ENCODE results near the gene RPSA. TPM values are rescaled to one million over a fixed set of nuclear protein-coding genes. Genes with fewer than 3 reads are reported as not detected.

RPSA gene
- total and polyA plus RNA-seq, 4 donors = 657 to 1,968 (median 1,258) TPM

- Histone ChIP-seq H3K4me3 (no peak overlapping the region), H3K9ac (ENCODE audit: insufficient read depth in 1 of 2, low read length in 2 of 2) (no peak overlapping the region), H3K4me1 (ENCODE audit: control insufficient read depth in 5 of 5, insufficient read depth in 5 of 5, low read length in 5 of 5) (peaks cover 0 to 2% (median 0%) of the 10 kb centered on the region in 5 donors), H3K27me3 (ENCODE audit: control insufficient read depth in 3 of 3, insufficient read depth in 3 of 3, low read length in 2 of 3) (no peaks in the 10 kb centered on the region), H3K36me3 (ENCODE audit: control insufficient read depth in 4 of 4, insufficient read depth in 4 of 4, low read length in 4 of 4) (no peaks in the 10 kb centered on the region), H3K27ac (ENCODE audit: low read depth in 1 of 2, low read length in 1 of 2) (no peak overlapping the region), H3K9me3 (ENCODE audit: control insufficient read depth in 4 of 4, insufficient read depth in 3 of 4, low read length in 3 of 4) (no peaks in the 10 kb centered on the region)
- no peak for DNase-seq
- WGBS, 2 donors = 82 to 91% methylated on average over 2 of the region's 2 CpGs
- TF ChIP-seq CTCF (IDR thresholded peaks at IDR 0.05; ENCODE audit: control extremely low read depth, extremely low read depth) = no peak
- ATAC-seq (ENCODE audit: insufficient read depth, low FRiP score) = no peak
These were observed 14.0 kb downstream of the RPSA start for GRCh38 chr3:39420543-39420942.

GRCh38 chr3:39423436-39423970, 17.0 kb downstream of the RPSA start:
- no peaks in the 10 kb centered on the region for H3K36me3 ChIP-seq (ENCODE audit: control insufficient read depth in 4 of 4, insufficient read depth in 4 of 4, low read length in 4 of 4)
- no peaks in the 10 kb centered on the region for H3K27me3 ChIP-seq (ENCODE audit: control insufficient read depth in 3 of 3, insufficient read depth in 3 of 3, low read length in 2 of 3)
- H3K9ac ChIP-seq (ENCODE audit: insufficient read depth in 1 of 2, low read length in 2 of 2) = no peak overlapping the region
- no peak for TF ChIP-seq CTCF (IDR thresholded peaks at IDR 0.05; ENCODE audit: control extremely low read depth, extremely low read depth)
- no peak overlapping the region for H3K27ac ChIP-seq (ENCODE audit: low read depth in 1 of 2, low read length in 1 of 2)
- no peaks in the 10 kb centered on the region for H3K9me3 ChIP-seq (ENCODE audit: control insufficient read depth in 4 of 4, insufficient read depth in 3 of 4, low read length in 3 of 4)
- DNase-seq (no peak), ATAC-seq (ENCODE audit: insufficient read depth, low FRiP score) (no peak)
- no peak overlapping the region for H3K4me3 ChIP-seq
- WGBS, 2 donors = 83 to 93% methylated on average over 1 of the region's 1 CpG
- no peaks in the 10 kb centered on the region for H3K4me1 ChIP-seq (ENCODE audit: control insufficient read depth in 5 of 5, insufficient read depth in 5 of 5, low read length in 5 of 5)

- H3K27ac ChIP-seq (ENCODE audit: low read depth in 1 of 2, low read length in 1 of 2) = no peak overlapping the region
- H3K4me3 ChIP-seq = no peak overlapping the region
- no peak for TF ChIP-seq CTCF (IDR thresholded peaks at IDR 0.05; ENCODE audit: control extremely low read depth, extremely low read depth)
- no peaks in the 10 kb centered on the region for H3K4me1 ChIP-seq (ENCODE audit: control insufficient read depth in 5 of 5, insufficient read depth in 5 of 5, low read length in 5 of 5)
- H3K9ac ChIP-seq (ENCODE audit: insufficient read depth in 1 of 2, low read length in 2 of 2) = no peak overlapping the region
- H3K36me3 ChIP-seq (ENCODE audit: control insufficient read depth in 4 of 4, insufficient read depth in 4 of 4, low read length in 4 of 4) = no peaks in the 10 kb centered on the region
- ATAC-seq (ENCODE audit: insufficient read depth, low FRiP score) = no peak
- no peak for DNase-seq
- 0 to 40% methylated on average over 1 of the region's 1 CpG for WGBS, 2 donors
- H3K27me3 ChIP-seq (ENCODE audit: control insufficient read depth in 3 of 3, insufficient read depth in 3 of 3, low read length in 2 of 3) = no peaks in the 10 kb centered on the region
- H3K9me3 ChIP-seq (ENCODE audit: control insufficient read depth in 4 of 4, insufficient read depth in 3 of 4, low read length in 3 of 4) = no peaks in the 10 kb centered on the region
These were observed 19.8 kb downstream of the RPSA start for GRCh38 chr3:39426312-39426711.

- no peak for DNase-seq
- Histone ChIP-seq H3K4me3 (no peak overlapping the region), H3K9me3 (ENCODE audit: control insufficient read depth in 4 of 4, insufficient read depth in 3 of 4, low read length in 3 of 4) (no peaks in the 10 kb centered on the region), H3K27me3 (ENCODE audit: control insufficient read depth in 3 of 3, insufficient read depth in 3 of 3, low read length in 2 of 3) (no peaks in the 10 kb centered on the region), H3K9ac (ENCODE audit: insufficient read depth in 1 of 2, low read length in 2 of 2) (no peak overlapping the region), H3K4me1 (ENCODE audit: control insufficient read depth in 5 of 5, insufficient read depth in 5 of 5, low read length in 5 of 5) (no peaks in the 10 kb centered on the region), H3K36me3 (ENCODE audit: control insufficient read depth in 4 of 4, insufficient read depth in 4 of 4, low read length in 4 of 4) (no peaks in the 10 kb centered on the region), H3K27ac (ENCODE audit: low read depth in 1 of 2, low read length in 1 of 2) (no peak overlapping the region)
- 85 to 90% methylated on average over 1 of the region's 1 CpG for WGBS, 2 donors
- no peak for ATAC-seq (ENCODE audit: insufficient read depth, low FRiP score)
- no peak for TF ChIP-seq CTCF (IDR thresholded peaks at IDR 0.05; ENCODE audit: control extremely low read depth, extremely low read depth)
These were observed 21.0 kb downstream of the RPSA start for GRCh38 chr3:39427506-39427905.
